GM12801 (cell line): ENCODE data around the gene GLYATL1.

Source experiments
- TF ChIP-seq, protein P1 (sequence below): IDR thresholded peaks from one replicate; pipeline ENCODE4 v1.5.1; 2011; ENCODE audit warnings: control low read depth; ENCODE audit not compliant: insufficient read length; ENCODE audit errors: extremely low read depth

The GLYATL1 gene

DNA sequence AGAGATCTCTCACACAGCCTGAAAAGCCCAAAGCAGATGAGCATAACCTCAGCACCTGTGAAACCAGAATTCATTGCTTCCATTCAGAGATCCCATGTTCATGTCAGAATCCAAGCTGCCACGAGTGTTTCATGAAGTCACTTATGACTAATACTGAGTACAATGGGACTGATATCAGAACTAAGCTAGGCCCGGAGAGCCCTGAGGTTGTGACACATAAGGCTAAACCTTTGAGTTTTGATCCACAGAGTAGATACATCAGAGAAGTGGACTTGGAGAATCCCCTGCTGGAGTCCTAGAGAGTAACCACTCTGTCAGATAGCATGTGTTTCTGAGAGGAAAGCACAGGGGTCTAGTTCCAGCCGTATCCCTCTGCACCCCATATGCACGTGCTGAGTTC is 890 bp upstream of the GLYATL1 start:
- TF ChIP-seq, protein P1, sequence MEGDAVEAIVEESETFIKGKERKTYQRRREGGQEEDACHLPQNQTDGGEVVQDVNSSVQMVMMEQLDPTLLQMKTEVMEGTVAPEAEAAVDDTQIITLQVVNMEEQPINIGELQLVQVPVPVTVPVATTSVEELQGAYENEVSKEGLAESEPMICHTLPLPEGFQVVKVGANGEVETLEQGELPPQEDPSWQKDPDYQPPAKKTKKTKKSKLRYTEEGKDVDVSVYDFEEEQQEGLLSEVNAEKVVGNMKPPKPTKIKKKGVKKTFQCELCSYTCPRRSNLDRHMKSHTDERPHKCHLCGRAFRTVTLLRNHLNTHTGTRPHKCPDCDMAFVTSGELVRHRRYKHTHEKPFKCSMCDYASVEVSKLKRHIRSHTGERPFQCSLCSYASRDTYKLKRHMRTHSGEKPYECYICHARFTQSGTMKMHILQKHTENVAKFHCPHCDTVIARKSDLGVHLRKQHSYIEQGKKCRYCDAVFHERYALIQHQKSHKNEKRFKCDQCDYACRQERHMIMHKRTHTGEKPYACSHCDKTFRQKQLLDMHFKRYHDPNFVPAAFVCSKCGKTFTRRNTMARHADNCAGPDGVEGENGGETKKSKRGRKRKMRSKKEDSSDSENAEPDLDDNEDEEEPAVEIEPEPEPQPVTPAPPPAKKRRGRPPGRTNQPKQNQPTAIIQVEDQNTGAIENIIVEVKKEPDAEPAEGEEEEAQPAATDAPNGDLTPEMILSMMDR = no peak

DNA sequence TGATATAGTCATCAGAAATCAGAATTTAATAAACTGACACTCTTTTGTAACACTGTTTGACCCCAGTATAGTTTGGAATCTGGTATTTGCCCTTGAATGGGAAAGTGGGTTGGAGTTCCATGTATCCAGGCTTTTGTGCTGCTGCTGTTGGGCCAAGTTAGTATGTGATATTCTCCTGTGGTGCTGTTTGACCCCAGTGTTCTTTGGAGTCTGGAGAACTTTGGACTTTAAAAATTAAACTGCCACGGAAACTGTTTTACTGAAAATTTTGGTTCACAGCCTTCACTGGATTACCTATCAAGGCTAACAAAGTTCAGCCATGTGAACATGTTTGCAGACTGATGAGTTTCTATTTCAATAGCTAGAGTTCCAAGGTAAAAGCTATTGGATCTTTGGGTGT is 740 bp downstream of the GLYATL1 start:
- TF ChIP-seq, protein P1 = no peak

DNA sequence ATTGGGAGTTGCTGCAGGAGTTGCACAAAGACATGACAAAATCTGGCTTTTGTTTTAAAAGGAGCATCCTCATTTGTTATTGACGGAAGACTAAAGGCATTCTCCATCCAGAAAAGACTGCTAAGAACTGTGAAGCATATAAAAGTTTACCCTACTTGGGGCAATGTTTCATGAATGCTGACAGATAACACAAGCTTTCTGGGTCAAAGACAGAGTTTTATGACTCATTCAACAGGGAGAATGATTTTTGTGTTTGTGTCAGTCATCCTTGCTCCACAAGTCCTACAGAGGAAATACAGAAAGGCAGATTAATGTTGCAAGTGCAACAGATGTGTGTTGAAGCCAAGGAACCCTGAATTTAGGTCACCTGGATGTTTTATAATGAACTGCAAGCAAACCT is 2.5 kb downstream of the GLYATL1 start:
- TF ChIP-seq, protein P1 = no peak

DNA sequence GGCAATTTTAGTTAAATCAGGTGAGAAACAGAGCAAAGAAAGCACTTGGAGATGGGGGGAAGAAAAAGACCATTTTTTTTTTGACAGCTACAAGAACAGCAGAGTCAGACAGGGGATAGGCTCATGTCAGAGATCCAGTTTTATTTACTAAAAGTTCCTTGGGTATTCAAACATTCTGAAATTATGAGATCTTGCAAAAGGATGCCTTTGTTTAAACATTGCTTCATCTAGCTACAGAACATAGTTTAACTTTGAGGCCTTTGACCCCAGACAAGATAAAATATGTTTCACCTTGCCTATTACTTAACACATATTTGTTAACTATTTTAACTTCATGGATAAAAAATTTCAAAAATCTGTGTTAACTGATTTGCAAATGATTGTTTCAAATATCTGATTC is 6.4 kb downstream of the GLYATL1 start:
- TF ChIP-seq, protein P1 = no peak

DNA sequence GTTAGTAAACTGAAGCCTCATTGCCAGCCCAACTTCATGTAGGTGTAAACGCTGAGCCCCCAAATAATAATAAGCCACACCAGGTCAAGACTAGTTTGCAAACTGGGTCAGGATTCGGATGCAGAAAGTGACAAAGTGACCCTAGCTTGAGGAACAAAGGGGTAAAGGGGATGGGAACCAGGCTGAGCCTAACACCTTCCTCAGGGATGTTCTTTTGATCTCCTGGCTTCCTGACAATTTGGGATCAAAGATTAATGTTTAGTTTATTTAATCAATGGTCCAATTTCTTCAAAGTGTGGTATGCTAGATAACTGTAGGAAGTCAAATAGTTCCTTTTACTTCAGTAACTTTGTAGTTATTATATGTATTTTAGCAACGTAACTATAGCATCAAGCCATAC is 9.9 kb downstream of the GLYATL1 start:
- TF ChIP-seq, protein P1 = no peak

DNA sequence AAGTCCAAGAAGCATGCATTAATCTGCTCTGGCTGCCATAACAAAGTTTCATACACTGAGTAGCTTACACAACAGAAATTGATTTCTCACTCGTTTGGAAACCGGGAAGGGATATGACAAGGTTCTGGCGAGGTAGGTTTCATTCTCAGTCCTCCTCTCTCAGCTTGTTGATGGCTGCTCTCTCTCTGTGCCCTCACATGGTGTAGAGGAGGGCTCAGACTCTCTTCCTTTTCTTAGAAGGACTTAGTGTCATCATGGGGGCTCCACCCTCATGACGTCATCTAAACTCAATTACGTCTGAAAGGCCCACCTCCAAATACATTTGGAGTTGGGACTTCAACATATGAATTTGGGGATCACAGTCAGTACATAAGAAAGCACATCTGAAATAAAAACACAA is 18.6 kb downstream of the GLYATL1 start:
- TF ChIP-seq, protein P1 = no peak

DNA sequence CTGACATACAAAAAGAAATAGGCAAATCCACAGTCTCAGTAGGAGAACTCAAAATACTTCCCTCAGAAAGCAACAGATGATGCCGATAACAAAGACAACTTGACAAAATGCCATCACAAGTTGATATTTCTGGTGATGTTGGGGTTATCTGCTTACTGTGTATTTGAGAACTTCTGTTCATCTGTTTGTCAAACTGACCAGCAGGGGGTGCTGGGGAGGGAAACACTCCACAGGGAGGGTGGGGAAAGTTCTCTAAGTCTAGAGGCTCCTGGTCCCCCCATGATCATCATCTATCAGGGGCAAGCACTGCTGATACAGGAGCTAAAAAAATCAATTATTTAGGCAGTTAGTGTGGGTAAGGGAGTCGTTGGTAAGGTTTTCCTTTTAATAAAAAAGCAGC is 19.2 kb downstream of the GLYATL1 start:
- TF ChIP-seq, protein P1 = no peak
